ENCODE results near the gene CDH13. TPM values are rescaled to one million over a fixed set of nuclear protein-coding genes. Genes with fewer than 3 reads are reported as not detected.

The CDH13 gene
- total and polyA plus RNA-seq, 9 of the 15 experiments (the other 6 are each of a cell fraction or from before 2014, with no cell fraction given) = 0.03 TPM; not detected in 8

- Histone ChIP-seq H3K4me1 (replicated peaks in 1 of 2; ENCODE audit: control insufficient read depth in 2 of 2, insufficient read depth in 2 of 2, low read length in 2 of 2) (no peaks in the 10 kb centered on the region), H2AFZ (ENCODE audit: low read depth, low read length) (no peak overlapping the region), H3K9me3 (replicated peaks; ENCODE audit: control insufficient read depth, insufficient read depth, low read depth, low read length) (no peaks in the 10 kb centered on the region), H3K9me1 (ENCODE audit: control insufficient read depth, insufficient read depth, low read length) (no peaks in the 10 kb centered on the region), H3K27me3 (ENCODE audit: control insufficient read depth in 2 of 2, insufficient read depth in 2 of 2, low read length in 2 of 2) (peaks cover 0 to 2% of the 10 kb centered on the region in 2 experiments; a peak in 1 of 5 replicates), H3K4me3 (no peak overlapping the region), H3K27ac (ENCODE audit: extremely low read depth, low read depth, low read length) (no peak overlapping the region), H3K36me3 (ENCODE audit: control insufficient read depth, insufficient read depth, low read length) (no peaks in the 10 kb centered on the region), H3K9ac (ENCODE audit: insufficient read depth in 1 of 2, low read depth in 2 of 2, low read length in 2 of 2) (no peak overlapping the region), H3K4me2 (ENCODE audit: insufficient read depth, low read length) (no peak overlapping the region), H4K20me1 (replicated peaks; ENCODE audit: control insufficient read depth, insufficient read depth, low read length) (no peaks in the 10 kb centered on the region), H3K79me2 (ENCODE audit: control insufficient read depth, insufficient read depth, low read length) (no peaks in the 10 kb centered on the region)
- intact Hi-C loops (cut with micrococcal nuclease) = no loop called here
- ChIA-PET POLR2A (no interaction called here), CTCF (ENCODE audit: low intra/inter-chr PET ratio) (interaction anchor here (0.6 kb wide), 1 partner anchor 212 kb away, joined by 3 read pairs; no protein-coding TSS in a partner anchor)
- in situ Hi-C loops (cut with MboI) = no loop called here
- TF ChIP-seq, protein P1, sequence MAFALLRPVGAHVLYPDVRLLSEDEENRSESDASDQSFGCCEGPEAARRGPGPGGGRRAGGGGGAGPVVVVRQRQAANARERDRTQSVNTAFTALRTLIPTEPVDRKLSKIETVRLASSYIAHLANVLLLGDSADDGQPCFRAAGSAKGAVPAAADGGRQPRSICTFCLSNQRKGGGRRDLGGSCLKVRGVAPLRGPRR (CRISPR knock-in tag; IDR thresholded peaks at IDR 0.05) = no peak
- TF ChIP-seq, protein P2, sequence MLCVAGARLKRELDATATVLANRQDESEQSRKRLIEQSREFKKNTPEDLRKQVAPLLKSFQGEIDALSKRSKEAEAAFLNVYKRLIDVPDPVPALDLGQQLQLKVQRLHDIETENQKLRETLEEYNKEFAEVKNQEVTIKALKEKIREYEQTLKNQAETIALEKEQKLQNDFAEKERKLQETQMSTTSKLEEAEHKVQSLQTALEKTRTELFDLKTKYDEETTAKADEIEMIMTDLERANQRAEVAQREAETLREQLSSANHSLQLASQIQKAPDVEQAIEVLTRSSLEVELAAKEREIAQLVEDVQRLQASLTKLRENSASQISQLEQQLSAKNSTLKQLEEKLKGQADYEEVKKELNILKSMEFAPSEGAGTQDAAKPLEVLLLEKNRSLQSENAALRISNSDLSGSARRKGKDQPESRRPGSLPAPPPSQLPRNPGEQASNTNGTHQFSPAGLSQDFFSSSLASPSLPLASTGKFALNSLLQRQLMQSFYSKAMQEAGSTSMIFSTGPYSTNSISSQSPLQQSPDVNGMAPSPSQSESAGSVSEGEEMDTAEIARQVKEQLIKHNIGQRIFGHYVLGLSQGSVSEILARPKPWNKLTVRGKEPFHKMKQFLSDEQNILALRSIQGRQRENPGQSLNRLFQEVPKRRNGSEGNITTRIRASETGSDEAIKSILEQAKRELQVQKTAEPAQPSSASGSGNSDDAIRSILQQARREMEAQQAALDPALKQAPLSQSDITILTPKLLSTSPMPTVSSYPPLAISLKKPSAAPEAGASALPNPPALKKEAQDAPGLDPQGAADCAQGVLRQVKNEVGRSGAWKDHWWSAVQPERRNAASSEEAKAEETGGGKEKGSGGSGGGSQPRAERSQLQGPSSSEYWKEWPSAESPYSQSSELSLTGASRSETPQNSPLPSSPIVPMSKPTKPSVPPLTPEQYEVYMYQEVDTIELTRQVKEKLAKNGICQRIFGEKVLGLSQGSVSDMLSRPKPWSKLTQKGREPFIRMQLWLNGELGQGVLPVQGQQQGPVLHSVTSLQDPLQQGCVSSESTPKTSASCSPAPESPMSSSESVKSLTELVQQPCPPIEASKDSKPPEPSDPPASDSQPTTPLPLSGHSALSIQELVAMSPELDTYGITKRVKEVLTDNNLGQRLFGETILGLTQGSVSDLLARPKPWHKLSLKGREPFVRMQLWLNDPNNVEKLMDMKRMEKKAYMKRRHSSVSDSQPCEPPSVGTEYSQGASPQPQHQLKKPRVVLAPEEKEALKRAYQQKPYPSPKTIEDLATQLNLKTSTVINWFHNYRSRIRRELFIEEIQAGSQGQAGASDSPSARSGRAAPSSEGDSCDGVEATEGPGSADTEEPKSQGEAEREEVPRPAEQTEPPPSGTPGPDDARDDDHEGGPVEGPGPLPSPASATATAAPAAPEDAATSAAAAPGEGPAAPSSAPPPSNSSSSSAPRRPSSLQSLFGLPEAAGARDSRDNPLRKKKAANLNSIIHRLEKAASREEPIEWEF (CRISPR knock-in tag; IDR thresholded peaks at IDR 0.05) = no peak
- TF ChIP-seq, protein P3, sequence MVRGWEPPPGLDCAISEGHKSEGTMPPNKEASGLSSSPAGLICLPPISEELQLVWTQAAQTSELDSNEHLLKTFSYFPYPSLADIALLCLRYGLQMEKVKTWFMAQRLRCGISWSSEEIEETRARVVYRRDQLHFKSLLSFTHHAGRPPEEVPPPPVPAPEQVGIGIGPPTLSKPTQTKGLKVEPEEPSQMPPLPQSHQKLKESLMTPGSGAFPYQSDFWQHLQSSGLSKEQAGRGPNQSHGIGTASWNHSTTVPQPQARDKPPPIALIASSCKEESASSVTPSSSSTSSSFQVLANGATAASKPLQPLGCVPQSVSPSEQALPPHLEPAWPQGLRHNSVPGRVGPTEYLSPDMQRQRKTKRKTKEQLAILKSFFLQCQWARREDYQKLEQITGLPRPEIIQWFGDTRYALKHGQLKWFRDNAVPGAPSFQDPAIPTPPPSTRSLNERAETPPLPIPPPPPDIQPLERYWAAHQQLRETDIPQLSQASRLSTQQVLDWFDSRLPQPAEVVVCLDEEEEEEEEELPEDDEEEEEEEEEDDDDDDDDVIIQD (CRISPR knock-in tag; IDR thresholded peaks at IDR 0.05) = no peak
- TF ChIP-seq, protein P4, sequence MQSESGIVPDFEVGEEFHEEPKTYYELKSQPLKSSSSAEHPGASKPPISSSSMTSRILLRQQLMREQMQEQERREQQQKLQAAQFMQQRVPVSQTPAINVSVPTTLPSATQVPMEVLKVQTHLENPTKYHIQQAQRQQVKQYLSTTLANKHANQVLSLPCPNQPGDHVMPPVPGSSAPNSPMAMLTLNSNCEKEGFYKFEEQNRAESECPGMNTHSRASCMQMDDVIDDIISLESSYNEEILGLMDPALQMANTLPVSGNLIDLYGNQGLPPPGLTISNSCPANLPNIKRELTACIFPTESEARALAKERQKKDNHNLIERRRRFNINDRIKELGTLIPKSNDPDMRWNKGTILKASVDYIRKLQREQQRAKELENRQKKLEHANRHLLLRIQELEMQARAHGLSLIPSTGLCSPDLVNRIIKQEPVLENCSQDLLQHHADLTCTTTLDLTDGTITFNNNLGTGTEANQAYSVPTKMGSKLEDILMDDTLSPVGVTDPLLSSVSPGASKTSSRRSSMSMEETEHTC (IDR thresholded peaks at IDR 0.05) = no peak
- TF ChIP-seq RBBP5 (IDR thresholded peaks at IDR 0.05; ENCODE audit: borderline replicate concordance, insufficient read depth, low read length, poor library complexity, severe bottlenecking) (no peak), ZFX (CRISPR knock-in tag; IDR thresholded peaks at IDR 0.05) (no peak), ETV5 (CRISPR knock-in tag; IDR thresholded peaks at IDR 0.05; ENCODE audit: low read depth) (no peak)
- FAIRE-seq (no peak), ATAC-seq (no peak), DNase-seq (ENCODE audit: extremely low read depth in 1 of 4, low spot score in 3 of 4) (no peak)
- 0% methylated on average over 2 of the region's 2 CpGs for WGBS (ENCODE audit: insufficient coverage, low coverage, missing lambda C conversion rate)
- no TSS peak for BruUV-seq (replicated peaks)
Observed at GRCh38 chr16:83453977-83454376, 827.2 kb downstream of the CDH13 start.

All from K562 (cell line).